ENCODE data around the gene GHR.
"Not testable (repeated sequence)": the region's sequence is repeated elsewhere in the genome, so short reads cannot be mapped to it uniquely, and the experiment has no call there.

Gene GHR

DNA sequence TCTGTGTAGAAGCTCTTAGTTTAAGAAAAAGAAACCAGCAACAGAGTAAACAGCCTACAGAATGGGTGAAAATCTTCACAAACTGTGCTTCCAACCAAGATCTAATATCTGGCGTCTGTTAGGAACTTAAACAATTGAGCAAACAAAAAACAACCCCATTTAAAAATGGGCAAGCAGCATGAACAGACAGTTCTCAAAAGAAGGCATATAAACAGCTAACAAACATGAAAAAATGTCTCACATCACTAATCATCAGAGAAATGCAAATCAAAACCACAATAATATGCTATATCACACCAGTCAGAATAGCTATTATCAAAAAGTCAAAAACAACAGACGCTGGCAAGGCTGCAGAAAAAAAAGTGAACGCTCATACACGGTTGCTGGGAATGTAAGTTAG, 249.7 kb downstream of the GHR start:
- no peak overlapping the region for H3K27ac ChIP-seq
- TF ChIP-seq, protein P1, sequence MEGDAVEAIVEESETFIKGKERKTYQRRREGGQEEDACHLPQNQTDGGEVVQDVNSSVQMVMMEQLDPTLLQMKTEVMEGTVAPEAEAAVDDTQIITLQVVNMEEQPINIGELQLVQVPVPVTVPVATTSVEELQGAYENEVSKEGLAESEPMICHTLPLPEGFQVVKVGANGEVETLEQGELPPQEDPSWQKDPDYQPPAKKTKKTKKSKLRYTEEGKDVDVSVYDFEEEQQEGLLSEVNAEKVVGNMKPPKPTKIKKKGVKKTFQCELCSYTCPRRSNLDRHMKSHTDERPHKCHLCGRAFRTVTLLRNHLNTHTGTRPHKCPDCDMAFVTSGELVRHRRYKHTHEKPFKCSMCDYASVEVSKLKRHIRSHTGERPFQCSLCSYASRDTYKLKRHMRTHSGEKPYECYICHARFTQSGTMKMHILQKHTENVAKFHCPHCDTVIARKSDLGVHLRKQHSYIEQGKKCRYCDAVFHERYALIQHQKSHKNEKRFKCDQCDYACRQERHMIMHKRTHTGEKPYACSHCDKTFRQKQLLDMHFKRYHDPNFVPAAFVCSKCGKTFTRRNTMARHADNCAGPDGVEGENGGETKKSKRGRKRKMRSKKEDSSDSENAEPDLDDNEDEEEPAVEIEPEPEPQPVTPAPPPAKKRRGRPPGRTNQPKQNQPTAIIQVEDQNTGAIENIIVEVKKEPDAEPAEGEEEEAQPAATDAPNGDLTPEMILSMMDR (IDR thresholded peaks at IDR 0.05): no peak
- no peak for TF ChIP-seq ZFX (IDR thresholded peaks at IDR 0.05; ENCODE audit: borderline replicate concordance)

DNA sequence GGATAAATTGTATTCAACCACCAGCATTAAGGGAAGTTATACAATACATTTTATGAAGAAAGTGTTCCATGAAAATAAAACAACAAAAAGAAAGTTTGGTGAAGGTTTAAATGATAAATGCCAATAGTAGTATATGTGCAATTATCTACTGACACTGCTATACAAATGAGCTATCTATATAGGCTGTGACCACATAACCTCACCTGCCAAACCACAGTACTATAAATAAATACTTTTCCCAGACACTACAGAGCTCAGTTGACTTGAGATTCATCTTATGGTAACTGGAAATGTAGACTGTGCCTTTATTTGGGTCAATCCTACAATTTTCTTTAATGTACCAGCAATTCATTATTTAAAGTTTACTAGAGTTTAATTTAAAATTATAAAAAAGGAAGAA, 252.4 kb downstream of the GHR start:
- H3K27ac ChIP-seq: no peak overlapping the region
- TF ChIP-seq, protein P1 (IDR thresholded peaks at IDR 0.05): no peak

DNA sequence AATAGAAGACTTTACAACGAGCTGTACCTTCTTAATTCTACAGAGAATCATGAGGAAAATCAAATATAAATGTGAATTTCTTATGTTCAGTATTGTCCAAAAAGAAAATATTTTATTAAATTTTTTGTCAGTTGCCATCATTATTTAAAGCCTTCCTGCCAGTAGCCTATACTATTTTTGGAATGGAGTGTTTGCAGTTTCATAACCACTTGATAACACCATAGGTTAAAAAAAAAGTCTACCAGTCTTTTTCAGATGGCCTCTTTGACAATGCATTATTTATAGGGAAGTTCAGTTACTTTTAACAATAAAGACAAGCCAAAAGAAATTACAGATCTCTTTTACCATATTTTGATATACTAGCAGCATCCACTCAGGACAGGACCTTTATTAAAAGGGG, 253.1 kb downstream of the GHR start:
- H3K27ac ChIP-seq: no peak overlapping the region
- TF ChIP-seq ZFX (IDR thresholded peaks at IDR 0.05; ENCODE audit: borderline replicate concordance): no peak
- TF ChIP-seq, protein P1 (IDR thresholded peaks at IDR 0.05): no peak

DNA sequence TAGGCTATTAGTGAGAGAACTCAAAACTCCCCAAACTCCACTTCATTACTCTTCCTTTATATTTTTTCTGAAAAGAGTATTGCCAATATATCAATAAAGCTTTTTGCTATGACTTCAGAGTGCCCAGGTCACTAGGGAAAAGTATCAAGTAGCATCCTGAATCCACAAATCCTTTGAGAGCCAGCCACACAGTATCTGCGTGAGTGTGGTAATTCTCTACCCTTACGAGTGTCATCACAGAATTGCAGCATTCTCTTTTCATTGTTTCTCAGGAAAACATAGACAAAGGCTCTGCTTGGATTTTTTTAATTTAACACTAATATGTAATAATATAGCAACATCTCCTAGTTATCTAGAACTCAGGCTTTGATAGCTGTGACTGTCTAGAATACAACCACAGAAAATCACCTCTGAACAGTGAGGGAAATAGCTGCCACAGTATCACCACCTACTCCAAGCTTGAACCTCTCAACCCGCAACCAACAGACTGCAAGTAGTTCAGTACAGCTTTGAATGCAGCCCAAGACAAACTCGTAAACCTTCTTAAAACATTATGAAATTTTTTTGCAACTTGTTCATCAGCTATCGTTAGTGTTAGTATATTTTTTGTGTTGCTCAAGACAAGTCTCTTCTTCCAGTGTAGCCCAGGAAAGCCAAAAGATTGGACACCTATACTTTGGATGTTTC, 254.1 kb downstream of the GHR start:
- TF ChIP-seq, protein P1 (IDR thresholded peaks at IDR 0.05): no peak
- TF ChIP-seq ZFX (IDR thresholded peaks at IDR 0.05; ENCODE audit: borderline replicate concordance): no peak
- no peak overlapping the region for H3K27ac ChIP-seq

DNA sequence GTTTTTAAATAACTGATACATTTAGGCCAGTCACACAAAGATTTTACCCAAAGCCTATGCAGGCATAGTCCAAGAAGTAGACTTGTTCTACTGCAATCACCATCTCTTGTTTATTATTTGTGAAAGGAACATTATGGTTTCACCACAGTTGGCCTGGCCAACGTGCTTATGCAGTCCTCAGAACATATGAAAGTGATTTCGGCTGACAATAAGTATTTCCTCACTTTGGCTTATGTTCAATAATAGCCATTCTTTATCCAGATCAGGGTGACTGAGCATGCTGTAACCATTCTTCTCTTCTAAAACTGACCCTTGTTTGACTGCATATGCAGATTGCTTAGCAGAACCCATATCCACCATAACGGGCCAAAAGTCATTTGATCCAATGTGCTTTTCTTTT, 256.8 kb downstream of the GHR start:
- no peak for TF ChIP-seq ZFX (IDR thresholded peaks at IDR 0.05; ENCODE audit: borderline replicate concordance)
- TF ChIP-seq, protein P1 (IDR thresholded peaks at IDR 0.05): no peak
- no peak overlapping the region for H3K27ac ChIP-seq

DNA sequence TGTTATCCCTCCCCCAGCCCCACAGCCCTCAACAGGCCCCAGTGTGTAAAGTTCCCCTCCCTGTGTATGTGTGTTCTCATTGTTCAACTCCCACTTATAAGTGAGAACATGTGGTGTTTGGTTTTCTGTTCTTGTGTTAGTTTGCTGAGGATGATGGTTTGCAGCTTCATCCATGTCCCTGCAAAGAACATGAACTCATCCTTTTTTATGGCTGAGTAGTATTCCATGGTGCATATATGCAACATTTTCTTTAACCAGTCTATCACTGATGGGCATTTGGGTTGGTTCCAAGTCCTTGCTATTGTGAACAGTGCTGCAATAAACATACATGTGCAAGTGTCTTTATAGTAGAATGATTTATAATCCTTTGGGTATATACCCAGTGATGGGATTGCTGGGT, 261.8 kb downstream of the GHR start:
- H3K27ac ChIP-seq: not testable (repeated sequence)

DNA sequence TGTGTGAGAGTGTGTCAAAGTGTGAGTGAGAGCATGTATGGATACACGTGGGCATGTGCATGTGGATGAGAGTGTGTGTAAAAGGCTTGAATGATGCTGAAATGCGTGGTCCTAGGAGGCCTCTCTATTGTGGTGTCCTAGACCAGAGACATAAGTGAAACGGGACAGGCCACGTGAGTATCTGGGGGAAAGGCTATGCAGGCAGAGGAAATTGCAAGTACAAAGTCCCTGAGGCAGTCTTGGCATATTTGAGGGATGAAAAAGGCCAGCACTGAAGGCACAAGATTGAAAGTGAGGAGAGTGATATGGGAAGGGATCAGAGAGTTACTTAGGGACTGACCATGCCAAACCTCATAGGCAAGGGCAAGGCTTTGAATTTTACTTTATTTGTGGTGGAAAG, 266.2 kb downstream of the GHR start:
- no peak for TF ChIP-seq ZFX (IDR thresholded peaks at IDR 0.05; ENCODE audit: borderline replicate concordance)
- TF ChIP-seq, protein P1 (IDR thresholded peaks at IDR 0.05): no peak

DNA sequence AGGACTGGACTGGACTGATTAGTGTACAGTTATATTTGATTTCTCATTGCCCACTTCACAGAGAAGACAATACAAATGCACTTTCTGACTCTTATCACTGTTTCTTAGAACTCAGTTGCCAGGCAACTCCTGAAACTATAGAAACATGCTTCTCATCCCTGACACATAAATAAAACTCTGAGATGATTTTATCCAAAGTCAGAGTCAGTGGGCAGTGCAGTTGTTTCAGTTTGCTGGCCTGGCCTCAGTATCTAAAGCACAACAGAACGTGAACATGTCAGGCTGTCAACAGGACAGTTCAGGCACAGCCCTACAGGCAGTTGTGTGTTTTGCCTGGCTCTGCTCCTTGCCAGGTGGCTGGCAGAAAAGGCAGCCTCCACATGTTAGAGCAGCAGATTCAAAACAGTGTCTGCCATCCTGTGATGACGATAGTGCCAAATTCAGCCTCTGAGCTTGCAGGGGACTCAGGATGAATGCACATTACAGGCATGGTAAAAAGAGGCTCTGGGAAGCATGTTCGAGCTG, 268.2 kb downstream of the GHR start:
- H3K27ac ChIP-seq: no peak overlapping the region
- no peak for TF ChIP-seq ZFX (IDR thresholded peaks at IDR 0.05; ENCODE audit: borderline replicate concordance)
- TF ChIP-seq, protein P1 (IDR thresholded peaks at IDR 0.05): no peak

More for the DNA sequence above, 266.2 kb downstream of the GHR start:
- H3K27ac ChIP-seq: no peak overlapping the region
